HG02588 (cell line): ENCODE results near the gene VDAC1.
"Not testable (repeated sequence)": the region's sequence is repeated elsewhere in the genome, so short reads cannot be mapped to it uniquely, and the experiment has no call there.

Experiments
- ATAC-seq: cut with Tn5 transposase; IDR thresholded peaks from one replicate; pipeline ENCODE4 v1.9.1; 2021; ENCODE audit warnings: mild to moderate bottlenecking, moderate library complexity; ENCODE audit not compliant: unreplicated experiment

The VDAC1 gene

DNA sequence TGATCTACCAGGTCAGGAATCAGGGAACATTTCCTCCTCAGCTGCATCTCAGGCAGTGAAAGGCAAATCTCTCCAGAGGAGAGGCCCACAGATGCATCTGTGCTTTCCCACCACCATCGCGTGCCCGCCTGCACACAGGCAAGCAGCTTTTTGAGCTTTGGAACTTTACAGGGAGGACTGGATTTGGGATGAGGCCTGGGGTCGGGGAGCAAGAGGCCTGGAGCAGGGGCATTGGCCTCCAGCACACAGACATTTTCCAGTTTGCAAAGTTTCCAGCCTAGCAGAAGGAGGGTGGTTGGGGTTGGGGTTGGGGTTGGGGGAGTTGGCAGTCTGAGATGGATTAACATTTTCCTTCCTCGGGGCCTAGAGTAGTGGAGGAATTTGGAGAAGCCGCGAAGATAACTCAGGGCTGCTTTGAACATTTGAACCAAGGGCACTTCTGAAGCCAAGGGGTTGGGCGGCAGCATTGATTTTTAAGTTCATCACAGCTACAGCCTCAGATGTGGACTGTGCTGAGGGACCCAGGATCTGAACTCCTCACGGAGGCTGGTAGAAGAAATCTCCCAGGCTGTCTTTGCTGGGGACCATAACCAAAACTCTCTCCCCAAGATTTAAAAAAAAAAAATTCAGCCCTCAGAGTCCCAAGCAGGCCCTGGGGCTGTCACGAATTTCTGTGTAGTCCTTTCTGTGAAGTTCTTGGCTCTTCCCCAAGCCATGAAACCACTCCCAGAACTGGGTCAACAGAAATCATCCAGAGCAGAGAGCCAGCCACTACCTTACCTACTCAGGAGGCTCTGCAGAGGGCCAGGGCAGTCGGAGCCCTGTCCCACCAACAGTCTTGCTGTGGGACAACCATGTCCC lies 61.9 kb downstream of the VDAC1 start:
- no peak for ATAC-seq

DNA sequence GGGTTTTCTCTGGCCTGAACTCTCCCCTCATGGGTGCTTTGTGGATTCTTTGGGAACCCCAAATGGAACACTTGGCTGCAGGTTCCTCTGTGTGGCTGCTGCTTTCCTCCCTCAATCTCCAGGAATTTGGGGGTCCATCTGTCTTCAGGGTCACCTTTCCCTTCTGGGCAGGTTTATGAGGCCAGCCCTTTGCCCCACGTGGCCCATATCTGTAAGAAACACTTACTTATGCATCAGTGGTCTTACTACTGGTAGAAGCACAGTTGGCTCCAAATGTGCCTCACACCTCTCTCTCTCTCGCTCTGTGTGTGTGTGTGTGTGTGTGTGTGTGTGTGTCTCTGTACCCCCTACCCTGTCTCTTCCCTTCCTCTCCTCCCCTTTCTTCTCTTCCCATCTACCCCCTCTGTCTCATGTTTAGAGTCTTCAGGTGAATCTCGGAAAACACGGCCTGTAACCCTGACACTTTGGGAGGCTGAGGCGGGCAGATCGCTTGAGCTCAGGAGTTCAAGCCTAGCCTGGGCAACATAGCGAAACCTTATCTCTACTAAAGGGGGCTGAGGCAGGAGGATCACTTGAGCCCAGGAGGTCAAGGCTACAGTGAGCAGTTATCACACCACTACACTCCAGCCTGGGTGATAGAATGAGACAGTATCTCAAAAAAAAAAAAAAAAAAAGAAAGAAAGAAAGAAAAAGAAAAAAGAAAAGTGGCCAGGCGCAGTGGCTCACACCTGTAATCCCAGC lies 63.1 kb downstream of the VDAC1 start:
- ATAC-seq = no peak

DNA sequence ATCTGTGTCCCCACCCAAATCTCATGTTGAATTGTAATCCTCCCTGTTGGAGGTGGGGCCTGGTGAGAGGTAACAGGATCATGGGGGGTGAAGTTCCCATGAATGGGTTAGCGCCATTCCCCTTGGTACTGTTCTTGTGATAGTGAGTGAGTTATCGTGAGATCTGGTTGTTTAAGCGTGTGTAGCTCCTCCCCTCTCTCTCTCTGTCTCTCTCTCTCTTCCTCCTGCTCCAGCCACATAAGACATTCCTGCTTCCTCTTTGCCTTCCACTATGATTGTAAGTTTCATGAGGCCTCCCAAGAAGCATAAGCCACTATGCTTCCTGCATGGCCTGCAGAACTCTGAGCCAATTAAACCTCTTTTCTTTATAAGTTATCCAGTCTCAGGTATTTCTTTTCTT lies 65.1 kb downstream of the VDAC1 start:
- ATAC-seq = no peak

DNA sequence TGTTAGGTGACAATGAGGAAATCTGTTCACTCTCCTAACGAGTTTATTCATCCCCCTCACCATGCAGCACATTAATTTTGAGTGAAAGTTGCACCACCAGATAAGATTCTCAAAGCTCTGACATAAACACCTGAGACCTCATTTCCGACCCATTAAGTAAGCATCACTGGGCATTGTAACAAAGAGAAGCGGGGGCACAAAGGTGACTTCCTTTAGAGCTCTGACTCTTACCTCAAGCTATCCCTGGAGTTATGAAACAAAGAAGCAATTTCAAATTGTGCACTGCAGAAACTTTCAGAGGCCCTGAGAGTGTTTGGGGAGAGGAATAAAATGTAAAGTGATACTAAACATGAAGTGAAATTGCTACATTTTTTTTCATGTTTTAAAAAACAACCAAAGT lies 65.8 kb downstream of the VDAC1 start:
- no peak for ATAC-seq

DNA sequence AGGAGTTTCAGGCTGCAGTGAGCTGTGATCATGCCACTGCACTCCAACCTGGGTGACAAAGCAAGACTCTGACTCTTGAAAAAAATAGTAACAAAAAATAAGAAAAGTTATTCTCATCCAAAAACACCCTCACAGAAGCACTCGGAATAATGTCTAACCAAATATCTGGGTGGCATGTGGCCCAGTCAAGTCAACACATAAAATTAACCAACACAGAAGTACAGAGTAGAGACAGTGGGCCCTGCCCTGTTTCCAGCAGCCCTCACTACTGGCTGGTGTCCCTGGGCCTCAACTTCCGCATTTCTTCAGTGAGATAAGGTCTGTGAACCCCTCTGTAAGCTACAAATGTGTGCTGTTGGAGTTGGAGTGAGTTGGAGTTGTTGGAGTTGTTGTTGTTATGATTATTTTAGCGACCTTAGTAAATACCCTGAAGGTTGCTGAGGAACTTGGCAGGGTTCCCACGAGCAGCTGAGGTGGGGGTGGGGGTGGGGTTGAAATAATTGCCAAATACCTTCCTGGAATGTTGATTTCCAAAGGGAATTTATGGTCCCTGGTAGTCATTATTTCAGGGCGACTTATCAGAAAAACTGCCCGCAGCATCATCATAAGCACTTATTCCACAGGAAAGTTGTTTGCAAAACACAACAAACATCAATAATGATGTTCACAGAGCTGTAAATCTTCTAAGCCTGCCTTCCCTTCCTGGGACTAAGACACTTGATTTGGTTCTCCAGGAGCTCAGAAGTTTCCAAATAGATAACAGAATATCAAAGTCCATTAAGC lies 66.5 kb downstream of the VDAC1 start:
- no peak for ATAC-seq

DNA sequence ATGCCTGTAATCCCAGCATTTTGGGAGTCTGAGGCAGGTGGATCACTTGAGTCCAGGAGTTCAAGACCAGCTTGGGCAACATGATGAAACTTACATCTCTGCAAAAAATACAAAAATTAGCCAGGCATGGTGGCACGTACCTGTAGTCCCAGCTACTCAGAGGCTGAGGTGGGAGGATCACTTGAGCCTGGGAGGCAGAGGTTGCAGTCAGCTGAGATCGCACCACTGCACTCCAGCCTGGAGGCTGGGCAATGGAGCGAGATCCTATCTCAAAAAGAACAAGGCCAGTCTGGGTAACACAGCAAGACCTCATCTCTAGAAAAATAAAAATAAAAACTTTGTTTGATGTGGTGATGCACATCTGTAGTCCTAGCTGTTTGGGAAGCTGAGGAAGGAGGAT lies 67.1 kb downstream of the VDAC1 start:
- ATAC-seq = not testable (repeated sequence)

DNA sequence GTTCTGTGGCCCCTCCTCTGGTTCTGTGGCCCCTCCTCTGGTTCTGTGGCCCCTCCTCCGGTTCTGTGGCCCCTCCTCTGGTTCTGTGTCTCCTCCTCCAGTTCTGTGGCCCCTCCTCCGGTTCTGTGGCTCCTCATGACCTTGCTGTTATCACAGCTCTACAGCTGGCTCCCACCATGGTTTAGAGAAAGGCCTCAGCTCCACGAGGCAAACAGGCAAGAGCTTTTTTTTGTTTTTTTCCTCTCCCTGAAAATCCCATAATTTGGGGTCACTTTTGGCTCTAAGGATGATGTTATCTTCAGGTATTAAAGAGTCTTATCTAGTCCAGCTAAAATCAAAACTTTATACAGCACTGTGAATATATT lies 68.1 kb downstream of the VDAC1 start:
- no peak for ATAC-seq

DNA sequence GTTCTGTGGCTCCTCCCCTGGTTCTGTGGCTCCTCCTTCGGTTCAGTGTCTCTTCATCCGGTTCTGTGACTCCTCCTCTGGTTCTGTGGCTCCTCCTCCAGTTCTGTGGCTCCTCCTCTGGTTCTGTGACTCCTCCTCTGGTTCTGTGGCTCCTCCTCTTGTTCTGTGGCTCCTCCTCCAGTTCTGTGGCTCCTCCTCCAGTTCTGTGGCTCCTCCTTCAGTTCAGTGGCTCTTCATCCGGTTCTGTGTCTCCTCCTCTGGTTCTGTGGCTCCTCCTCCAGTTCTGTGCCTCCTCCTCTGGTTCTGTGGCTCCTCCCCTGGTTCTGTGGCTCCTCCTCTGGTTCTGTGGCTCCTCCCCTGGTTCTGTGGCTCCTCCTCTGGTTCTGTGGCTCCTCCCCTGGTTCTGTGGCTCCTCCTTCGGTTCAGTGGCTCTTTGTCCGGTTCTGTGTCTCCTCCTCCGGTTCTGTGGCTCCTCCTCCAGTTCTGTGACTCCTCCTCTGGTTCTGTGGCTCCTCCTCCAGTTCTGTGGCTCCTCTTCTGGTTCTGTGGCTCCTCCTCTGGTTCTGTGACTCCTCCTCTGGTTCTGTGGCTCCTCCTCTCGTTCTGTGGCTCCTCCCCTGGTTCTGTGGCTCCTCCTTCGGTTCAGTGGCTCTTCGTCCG lies 68.7 kb downstream of the VDAC1 start:
- not testable (repeated sequence) for ATAC-seq

DNA sequence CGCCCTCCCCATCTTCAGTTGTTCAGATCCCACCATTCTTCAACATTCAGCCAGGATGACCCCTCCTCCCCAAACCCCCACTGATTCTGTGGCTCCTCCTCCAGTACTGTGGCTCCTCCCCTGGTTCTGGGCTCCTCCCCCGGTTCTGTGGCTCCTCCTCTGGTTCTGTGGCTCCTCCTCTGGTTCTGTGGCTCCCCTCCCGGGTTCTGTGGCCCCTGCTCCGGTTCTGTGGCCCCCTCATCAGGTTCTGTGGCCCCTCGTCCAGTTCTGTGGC lies 69.2 kb downstream of the VDAC1 start:
- no peak for ATAC-seq

DNA sequence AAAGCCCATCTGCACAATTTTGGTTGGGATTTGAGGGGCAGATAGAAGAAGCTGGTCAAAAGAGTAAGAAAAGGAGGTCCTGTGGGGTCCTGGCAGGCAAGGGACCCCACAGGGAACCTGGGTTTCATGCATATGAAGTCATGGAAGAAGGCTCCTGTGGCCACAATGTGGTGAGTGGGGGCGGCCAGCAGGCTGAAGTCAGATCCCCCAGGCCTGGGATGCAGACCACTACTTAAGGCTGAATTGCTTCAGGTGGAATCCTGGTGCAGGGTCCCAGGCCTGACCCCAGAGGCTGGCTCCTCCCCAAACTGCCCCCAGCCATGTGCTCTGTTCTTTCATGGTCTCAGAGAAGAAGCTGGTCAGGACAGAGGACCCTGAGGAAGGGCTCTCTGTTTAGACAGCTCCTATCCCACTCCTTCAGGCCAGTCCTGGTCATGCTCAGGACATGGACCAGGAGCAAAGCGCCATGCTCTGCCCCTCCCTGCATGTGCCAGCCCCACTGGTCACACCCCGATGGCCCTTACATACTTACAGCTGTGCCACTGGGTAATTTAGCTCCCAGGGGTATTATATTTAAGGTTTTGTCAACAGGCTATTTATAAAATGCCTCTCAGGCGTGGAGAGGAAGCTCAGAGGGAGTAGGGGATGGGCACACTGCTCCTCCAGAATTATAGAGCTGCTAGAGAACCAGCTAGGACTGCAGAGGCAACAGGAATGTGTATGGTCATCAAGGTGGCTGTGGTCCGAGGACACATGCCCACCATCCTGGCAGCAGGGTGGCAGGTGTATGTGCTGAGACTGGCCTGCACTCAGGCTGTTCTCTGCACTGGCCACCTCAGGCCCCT lies 69.7 kb downstream of the VDAC1 start:
- ATAC-seq = no peak

DNA sequence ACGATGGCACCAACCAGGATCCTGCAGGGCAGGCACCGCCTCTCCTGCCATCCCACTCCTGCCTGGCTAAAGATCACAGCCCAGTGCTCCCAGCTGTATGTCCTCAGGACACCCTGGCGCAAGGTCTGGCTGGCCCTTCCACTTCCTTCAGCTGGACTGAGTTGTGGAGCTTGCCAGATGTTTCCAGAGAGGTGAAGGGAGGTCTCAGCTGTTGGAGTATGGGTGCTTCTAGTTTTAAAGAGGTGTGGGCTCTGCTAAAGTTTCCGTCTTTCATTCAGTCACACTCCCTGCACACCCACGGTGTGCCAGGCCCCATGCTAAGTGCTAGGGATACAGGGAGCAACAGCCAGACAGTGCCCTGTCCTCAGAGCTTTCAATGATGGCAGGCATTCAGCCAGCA lies 70.5 kb downstream of the VDAC1 start:
- no peak for ATAC-seq

DNA sequence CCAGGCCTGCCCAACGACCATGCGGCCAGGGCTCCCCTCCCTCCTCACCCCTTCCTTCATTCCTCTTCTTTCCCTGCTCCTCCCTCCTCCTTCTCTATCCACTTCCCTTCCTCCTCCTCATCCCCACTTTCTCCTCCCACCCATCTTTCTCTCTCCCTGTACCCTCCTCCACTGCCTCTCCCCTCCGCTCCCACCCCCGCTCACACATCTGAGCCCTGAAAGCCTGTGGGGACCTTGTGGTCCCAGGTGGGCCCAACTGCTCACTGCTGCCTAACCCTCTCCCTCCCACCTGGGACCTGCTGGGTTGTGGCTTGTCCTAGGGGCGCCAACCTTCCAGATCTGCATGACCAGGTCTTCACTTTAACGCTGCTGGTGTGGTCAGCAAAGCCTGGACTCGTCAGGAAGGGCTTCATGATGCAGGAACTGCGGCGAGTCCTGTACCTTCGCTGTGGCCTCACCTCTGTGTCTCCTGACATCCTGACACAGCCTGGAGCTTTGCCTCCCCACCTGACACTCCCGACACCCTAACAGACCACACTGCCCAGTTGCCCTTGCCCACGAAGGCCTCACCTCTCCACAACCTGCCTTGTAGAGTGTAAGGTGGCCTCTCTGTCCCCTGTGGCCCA lies 71.0 kb downstream of the VDAC1 start:
- no peak for ATAC-seq

DNA sequence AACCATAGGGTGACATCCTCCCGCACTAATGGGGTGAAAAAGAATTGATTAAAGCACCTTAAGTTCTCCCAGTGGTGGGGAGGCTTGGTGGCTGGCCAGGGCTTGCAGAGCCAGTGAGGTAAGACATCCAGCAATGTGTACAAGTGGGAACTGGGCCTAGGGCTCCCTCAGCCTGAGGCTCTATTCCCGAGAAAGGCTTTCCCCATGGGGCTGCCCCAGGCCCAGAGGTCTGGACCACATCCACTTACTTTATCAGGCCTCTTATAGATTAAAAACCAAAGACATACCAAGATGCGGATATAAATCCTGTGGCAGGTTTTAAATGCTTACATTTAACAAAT lies 71.6 kb downstream of the VDAC1 start:
- no peak for ATAC-seq

DNA sequence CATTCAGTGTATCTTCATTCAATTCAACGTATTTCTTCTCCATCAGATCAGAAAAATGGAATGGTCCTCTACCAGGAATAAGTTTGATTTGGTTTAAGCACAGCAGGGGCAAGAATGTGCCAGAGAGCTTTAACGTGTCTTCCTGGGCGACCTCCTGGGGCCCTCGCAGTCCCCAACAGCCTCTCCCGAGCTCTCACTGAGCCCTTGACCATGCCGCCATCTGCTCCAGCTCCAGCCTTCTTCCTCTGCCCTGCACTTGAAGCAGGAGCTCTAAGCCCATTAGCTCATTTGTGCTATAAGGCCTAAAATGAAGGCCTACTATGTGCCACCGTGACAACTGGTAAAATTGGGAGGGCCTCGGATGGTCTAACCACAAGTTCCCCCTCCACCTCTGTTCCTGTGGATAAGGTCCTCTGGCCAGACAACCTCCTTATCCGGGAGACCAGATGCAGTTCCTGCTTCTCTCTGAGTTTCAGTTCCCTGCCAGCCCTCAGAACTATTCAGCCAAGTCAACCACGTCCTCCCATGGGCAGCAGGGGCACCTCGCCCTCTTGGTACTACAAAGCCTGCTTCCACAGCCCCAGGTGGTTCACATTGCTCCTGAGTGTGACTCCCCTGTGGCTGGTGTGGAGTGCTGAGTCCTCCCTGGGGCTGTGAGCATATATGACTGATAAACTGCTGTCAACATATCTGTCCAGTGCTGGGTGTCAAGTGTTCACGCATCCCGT lies 72.2 kb downstream of the VDAC1 start:
- no peak for ATAC-seq

DNA sequence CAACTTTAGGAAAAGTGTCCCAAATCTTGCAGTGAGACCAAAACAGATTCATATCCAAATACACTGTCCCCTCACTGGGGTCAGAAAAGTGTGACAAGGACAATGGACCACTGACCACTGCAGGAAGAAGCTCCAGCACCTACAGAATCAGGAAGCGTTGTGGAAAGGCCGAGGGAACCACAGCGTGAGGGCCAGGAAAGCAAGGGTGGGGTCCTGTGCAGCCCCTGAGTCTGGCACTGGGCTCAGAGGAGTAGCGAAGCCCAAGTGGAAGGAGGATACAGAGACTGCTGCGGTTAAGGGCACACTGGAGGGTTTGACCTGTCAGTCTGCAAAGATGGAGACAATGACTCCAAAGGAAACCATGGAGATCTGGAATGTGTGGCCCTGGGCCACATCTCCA lies 73.2 kb downstream of the VDAC1 start:
- no peak for ATAC-seq

DNA sequence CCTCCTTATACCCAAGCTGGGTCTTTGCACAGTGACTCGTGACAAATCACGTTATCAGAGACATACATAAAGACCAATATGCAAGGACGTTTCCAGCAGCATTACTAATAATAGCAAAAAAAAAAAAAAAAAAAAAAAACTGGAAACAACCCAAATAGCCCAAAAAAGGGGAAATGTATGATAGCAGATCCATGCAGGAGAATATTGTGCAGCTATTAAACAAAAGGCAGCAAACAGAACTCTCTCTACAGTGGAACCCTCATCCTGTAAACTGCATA lies 74.0 kb downstream of the VDAC1 start:
- no peak for ATAC-seq

DNA sequence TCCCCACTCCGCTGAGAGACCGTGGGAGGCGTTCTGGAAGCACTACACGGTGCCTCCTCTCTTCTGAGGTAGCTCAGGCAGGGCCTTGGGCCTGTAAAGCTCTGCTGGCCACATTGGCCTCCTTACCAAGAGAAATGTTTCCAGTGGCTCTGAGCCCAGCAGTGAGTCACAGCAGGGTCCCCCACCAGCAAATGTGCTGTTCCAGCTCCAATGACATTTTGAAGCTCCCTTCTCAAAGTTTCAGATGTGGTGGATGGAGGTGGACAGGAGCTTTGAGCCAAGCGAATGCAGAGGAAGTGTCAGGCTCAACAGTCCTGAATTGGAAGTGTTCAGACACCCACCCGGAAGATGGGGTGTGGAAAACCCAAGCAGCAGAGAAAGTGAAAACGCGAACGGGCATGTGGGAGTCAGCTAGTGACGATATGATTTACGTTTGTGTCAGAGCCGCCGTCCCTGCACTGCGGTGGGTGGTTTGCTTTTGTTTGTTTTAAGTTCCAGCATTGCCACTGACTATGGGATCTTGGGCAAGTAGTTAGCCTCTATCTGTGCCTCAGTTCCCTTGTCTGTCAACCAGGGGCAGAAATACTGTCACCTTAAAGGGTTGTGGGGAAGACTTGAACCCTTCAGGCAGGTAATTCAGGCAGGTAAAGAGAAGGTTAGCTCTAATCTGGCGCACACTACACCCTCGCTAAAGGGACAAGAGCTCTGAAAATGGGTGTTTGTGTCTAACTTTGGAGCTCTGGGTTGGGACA lies 74.5 kb downstream of the VDAC1 start:
- ATAC-seq = peak; percentile 38

DNA sequence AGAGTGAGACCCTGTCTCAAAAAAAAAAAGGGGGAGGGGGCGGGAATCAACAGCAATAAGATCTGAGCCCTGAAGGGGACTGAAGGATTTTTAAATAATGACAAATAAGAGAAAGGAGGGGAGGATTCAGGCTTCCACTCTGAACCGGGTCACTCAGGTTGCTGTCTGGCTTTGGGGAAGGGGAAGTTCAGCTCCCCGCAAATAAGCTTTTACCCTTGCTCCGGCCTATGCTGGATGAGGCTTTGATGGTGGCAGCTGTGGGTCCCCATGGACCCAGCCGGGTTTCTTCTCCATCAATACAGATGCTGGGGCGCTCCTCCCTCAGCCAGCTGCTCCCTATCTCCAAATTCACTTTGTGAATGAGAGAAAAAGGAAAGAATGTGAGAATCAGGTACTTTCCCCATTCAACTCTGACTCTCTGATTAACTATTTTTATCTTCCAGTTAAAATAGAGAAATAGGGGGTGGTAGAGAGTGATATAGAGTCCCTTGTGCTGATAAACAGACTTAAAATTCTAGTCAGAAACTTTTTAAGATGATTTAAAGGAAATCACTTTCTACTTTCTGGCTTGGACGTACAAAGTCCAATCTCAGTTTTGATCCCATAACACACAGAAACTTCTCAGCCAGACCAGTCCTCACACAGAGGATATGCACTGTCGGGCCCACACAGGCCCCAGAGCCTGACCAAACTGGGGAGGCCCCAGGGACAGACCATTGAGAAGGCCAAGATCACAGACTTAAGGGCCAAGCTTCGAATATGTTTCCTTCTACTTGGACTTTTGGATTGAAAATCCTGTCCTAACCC lies 76.0 kb downstream of the VDAC1 start:
- peak; percentile 44 for ATAC-seq
